GM18526 (cell line): Measurements from ENCODE around the gene KCNMA1.

Experiments used
- POLR2A ChIP-seq: IDR thresholded peaks from 3 replicates; pipeline ENCODE4 v1.6.1; 2011; ENCODE audit not compliant: insufficient read length; ENCODE audit errors: extremely low read depth

KCNMA1 gene

DNA sequence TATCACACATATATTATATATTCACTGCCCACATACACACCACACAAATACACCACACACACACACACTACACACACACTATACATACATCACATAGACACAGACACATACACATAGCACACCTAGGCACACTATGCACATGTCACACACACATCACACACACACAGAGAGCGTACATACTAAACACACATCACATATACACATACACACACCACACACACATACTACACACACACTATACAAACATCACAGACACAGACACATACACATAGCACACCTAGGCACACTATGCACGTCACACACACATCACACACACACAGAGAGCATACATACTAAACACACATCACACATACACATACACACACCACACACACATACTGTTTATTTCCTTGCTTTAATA lies 165.5 kb downstream of the KCNMA1 start:
- TF ChIP-seq POLR2A: no peak

GRCh38 chr10:77471069-77471536 lies 166.5 kb downstream of the KCNMA1 start:
- TF ChIP-seq POLR2A: no peak

GRCh38 chr10:77467422-77467963 lies 170.1 kb downstream of the KCNMA1 start:
- TF ChIP-seq POLR2A: no peak

DNA sequence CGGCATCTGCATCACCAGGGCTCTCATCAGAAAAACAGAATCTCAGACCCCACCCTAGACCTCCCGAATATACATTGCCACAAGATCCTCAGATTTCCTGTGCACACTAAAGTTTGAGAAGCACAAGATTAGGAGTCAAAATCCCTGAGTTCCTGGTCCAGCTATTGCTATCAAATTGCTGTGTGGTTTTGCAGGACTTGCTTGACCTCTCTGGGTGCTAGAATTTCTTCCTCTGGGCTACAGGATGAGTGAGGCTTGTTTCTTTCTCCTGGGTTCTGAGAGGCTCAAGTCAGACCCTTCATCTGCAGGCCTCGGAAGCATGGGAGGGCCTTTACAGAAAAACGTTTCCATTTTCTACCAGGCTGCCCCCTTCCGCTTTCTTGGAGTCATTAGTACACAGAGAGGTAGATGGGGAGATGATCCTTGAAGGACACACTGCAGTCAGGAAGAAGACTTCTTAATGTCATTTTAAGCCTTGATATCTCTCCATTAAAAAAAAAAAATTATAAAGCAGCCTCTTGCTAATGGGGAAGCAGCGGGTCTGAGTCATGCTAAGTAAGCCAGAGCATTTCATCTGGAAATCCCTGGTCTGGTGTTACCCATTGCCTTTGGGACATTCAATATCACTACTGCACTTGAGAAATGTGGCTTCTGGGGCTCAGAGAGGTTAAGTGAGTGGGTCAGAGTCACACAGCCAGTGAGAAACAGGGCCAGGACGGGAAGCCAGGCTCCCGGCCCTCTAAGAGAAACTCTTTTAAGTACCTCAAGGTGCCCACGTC lies 173.5 kb downstream of the KCNMA1 start:
- no peak for TF ChIP-seq POLR2A

DNA sequence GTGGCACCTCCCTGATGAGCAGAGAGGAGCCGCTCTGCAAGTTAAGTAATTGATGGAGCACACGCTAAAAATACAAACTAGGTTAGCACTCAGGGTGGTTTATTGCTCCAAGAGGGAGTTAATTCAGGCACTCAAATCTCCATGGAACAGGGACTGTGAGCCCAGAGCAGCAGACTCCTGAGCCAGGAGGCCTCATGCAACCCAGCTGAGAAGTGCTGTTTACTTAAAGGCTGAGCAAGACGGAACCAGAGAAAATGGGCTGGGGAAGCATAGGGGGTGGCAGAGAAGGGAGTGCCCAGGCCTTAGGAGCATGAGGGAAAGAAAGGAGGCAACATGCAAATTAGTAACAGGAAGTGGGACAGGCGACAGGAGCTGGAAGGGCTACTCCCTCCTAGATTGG lies 174.1 kb downstream of the KCNMA1 start:
- no peak for TF ChIP-seq POLR2A

GRCh38 chr10:77461636-77462296 lies 175.8 kb downstream of the KCNMA1 start:
- no peak for TF ChIP-seq POLR2A

DNA sequence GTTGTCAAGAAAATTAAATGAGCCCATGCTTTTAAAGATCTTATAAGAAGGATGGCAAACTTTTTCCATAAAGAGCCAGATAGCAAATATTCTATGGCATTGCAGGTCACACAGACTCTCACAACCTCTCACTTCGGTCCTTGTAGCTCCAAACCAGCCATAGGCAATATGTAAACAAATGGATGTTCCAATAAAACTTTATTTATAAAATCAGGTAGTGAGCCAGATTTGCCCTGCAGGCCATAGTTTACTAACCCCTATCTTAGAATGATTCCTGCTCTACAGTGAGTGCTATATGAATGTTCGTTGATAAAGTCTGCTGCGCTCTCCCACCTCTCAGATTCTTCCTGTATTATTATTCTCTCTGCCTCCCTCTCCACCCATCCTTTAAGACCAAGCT lies 177.7 kb downstream of the KCNMA1 start:
- no peak for TF ChIP-seq POLR2A

DNA sequence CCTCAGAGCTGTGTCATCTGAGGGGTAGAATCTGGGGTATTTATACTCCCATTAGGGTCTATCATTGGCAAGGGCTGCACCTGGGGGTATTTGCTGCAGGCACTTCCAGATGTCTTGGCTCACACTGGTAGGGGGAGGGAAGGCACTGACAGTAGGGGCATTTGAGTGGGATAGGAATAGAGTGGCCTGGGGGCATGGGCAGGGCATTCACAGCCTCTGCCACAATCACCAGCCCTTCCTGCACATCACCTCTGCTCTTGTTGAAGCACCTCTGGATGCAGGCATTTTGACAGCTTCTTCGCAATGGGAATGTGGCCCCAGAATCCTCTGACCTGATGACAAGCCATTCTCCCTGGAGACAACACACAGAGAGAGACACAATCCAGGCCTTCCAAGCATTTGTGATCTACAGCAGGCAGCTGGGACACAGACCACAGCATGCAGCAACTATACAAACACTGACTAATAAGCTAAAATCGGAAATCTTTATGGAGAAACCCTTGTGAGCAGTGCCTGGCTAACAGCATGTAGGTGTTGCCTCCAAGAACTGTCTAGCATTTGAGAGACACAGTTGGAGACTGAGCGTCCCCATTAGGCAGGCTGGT lies 178.5 kb downstream of the KCNMA1 start:
- no peak for TF ChIP-seq POLR2A

- TF ChIP-seq POLR2A: no peak
These were observed 179.9 kb downstream of the KCNMA1 start for GRCh38 chr10:77457721-77458120.

GRCh38 chr10:77457266-77457665 lies 180.3 kb downstream of the KCNMA1 start:
- TF ChIP-seq POLR2A: no peak

GRCh38 chr10:77456414-77456813 lies 181.2 kb downstream of the KCNMA1 start:
- no peak for TF ChIP-seq POLR2A

GRCh38 chr10:77455561-77455960 lies 182.0 kb downstream of the KCNMA1 start:
- TF ChIP-seq POLR2A: no peak

DNA sequence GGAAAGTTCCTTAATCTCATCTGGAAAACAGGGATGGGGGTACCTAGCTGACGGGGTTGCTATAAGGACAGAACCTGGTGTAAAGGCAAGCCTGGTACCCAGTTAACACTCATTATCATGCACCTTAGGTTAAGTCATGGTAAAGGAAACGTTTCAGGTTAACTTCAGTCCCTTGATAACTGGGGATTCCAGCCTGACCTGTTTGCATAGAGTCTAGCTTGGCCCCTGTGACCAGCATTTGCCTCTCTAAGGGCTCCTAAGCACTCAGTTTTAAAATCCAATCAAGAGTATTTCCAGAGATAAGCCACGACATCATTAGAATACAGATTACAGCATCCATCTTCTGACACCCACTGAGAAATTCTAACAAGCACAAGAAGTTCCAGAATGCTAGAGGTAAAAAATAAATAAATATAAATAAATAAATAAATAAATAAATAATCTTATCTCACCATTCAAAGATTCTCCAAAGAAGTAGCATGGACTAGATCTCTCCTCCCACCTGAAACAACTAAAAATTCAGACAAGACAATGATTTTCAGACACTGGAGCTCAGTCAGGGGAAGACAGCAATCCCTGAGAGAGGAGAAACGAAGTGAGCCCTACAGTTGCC lies 184.6 kb downstream of the KCNMA1 start:
- TF ChIP-seq POLR2A: no peak

DNA sequence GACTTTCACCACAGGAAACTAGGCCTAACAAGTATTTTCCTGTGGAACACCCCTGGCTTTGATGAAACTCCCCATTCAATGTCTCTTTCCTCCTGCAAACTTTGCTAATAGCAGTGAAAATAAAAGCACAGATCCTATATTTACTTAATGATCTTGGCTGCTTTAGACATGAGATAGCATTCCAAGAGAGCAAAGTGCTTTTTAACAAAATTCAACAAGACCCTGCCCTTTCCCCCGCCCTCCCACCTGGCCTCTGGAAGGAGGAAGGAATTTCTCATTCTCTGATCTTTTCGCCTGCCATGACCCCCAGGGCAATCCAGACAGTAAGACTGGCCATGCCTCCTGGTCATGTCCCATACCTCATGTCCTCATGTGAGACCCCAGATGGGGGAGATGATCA lies 185.7 kb downstream of the KCNMA1 start:
- TF ChIP-seq POLR2A: no peak

GRCh38 chr10:77448226-77448625 lies 189.4 kb downstream of the KCNMA1 start:
- no peak for TF ChIP-seq POLR2A
